Activated CD4-positive, alpha-beta T cell treated with anti-CD3 and anti-CD28 coated beads for 36 hours (primary cell): ENCODE measurements around the gene TCEANC2. TPM values are rescaled to one million over a fixed set of nuclear protein-coding genes. Genes with fewer than 3 reads are reported as not detected.
A peak's percentile ranks its signal among the peaks of the same experiment; 100 is the strongest.

ENCODE experiments used
- ATAC-seq: fragments of 200-7000 bp; cut with Tn5 transposase; one replicate; pipeline ENCODE4 v1.10.0; 2021; ENCODE audit warnings: mild to moderate bottlenecking, moderate library complexity
- CTCF ChIA-PET: fragments of 350-600 bp; sonication (Branson Sonifier 250); formaldehyde crosslinking; loops from one replicate; lab custom pipeline; 2021; ENCODE audit warnings: antibody characterized with exemption; lab: Charles Lee
- POLR2A ChIA-PET: fragments of 350-600 bp; sonication (Branson Sonifier 250); formaldehyde crosslinking; loops from one replicate; lab custom pipeline; 2021; ENCODE audit warnings: antibody characterized with exemption, inconsistent platforms; lab: Charles Lee
- DNase-seq: peaks from one replicate; pipeline ENCODE4 v3.0.0-alpha.2; 2020
- H3K27ac Mint-ChIP-seq: one replicate; pipeline ENCODE4 v1.8.0; 2021; ENCODE audit warnings: mixed read lengths
- H3K27me3 Mint-ChIP-seq: one replicate; pipeline ENCODE4 v1.8.0; 2021; ENCODE audit warnings: mixed read lengths
- H3K36me3 Mint-ChIP-seq: one replicate; pipeline ENCODE4 v1.8.0; 2021; ENCODE audit warnings: low read depth, mixed read lengths
- H3K4me1 Mint-ChIP-seq: one replicate; pipeline ENCODE4 v1.8.0; 2021; ENCODE audit warnings: mixed read lengths
- H3K4me3 Mint-ChIP-seq: one replicate; pipeline ENCODE4 v1.8.0; 2021; ENCODE audit warnings: mild to moderate bottlenecking, moderate library complexity, mixed read lengths
- H3K9me3 Mint-ChIP-seq: one replicate; pipeline ENCODE4 v1.8.0; 2021; ENCODE audit warnings: low read depth, mixed read lengths
- intact Hi-C, 2 experiments: fragments of 100-400 bp; cut with DNase I in 1 of 2; cut with micrococcal nuclease in 1 of 2; formaldehyde crosslinking; loops; one replicate each; pipeline versions ENCODE4 v1.14.2 to v1.15.1; 2022 to 2024; cut with DNase I, micrococcal nuclease
- total RNA-seq, 2 experiments: library from RNA; stranded (reverse); gene quantifications; one replicate each; pipeline ENCODE4 v1.2.3, GENCODE V29; 2021

Gene TCEANC2
- total RNA-seq, 2 experiments from 2014 or later = 14.0 to 14.2 TPM

DNA sequence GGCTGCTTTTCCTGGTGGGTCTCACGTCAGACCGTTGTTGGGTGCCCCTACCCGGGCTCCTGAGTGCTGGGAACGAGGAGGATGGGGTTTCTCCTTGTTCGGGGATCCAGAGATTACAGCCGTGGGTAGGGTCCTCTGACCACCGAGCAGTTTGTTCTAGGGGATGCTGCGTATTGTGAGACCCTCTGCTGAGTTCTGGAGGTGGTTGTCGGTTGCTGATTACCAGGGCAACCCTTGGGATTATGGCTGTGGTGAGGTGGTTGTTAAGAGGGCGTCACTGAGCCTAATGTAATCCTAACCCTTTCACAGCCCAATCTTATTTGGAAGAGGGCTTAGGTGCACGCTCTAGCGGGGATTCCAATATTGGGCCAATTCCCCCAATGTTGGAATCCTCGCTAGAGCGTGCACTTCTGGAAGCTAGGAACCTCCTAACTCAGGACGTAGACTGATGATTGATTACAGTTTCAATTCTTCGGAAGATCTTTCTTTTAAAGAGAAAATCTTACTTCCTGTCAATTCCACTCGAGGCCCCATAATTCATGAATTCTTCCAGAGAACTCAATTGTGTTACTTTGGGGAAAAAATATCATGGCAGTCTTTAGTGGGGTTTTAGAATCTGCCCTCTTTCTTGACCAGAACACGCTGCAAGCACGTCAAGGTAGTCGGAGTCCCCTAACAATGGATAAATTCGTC is 483 bp downstream of the TCEANC2 start:
- Mint-ChIP-seq H3K27me3 (no peaks in the 10 kb centered on the region), H3K4me3 (no peak overlapping the region), H3K4me1 (peaks cover 29% of the 10 kb centered on the region), H3K36me3 (peaks cover 25% of the 10 kb centered on the region), H3K27ac (no peak overlapping the region), H3K9me3 (no peaks in the 10 kb centered on the region)
- DNase-seq = no peak
- POLR2A ChIA-PET = interaction anchor here (1.0 to 1.6 kb wide), 2 partner anchors 108 to 662 kb away, joined by 3 to 9 read pairs; partner anchors contain the start of gene IFT25
- CTCF ChIA-PET = interaction anchor here (0.6 to 1.2 kb wide), 4 partner anchors 9 to 193 kb away, joined by 3 to 4 read pairs (median 4); no protein-coding TSS in a partner anchor
- intact Hi-C loops = loop anchor here (1.0 to 10.0 kb wide), 19 partner anchors 108 to 1650 kb away; partner anchors contain the start of genes CYB5RL (in 2 of the 2), LRRC42 (in 2 of the 2), MRPL37 (in 2 of the 2) and NDC1 (in 2 of the 2)
- no peak for ATAC-seq

DNA sequence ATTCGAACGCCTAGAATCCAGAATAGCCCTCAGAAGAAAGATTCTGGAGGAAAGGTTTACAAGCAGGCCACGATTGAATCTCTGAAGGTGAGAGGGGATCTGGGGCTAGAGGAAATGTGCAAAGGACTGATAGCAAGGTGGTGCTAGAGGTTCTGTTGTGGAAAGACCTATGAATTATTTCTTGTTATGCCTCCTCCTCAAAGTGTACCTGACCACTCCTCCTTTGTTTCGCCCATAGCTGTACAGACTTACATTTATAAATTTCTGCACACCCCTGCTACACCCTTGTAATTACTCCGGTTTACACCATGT is 986 bp downstream of the TCEANC2 start:
- H3K9me3 Mint-ChIP-seq = no peaks in the 10 kb centered on the region
- H3K27me3 Mint-ChIP-seq = no peaks in the 10 kb centered on the region
- no peak for ATAC-seq
- intact Hi-C loops = loop anchor here (5.0 to 10.0 kb wide), 2 partner anchors 433 to 830 kb away; partner anchors contain the start of gene CZIB (in 1 of the 2)
- no peak overlapping the region for H3K27ac Mint-ChIP-seq
- H3K4me1 Mint-ChIP-seq = peaks cover 27% of the 10 kb centered on the region
- H3K36me3 Mint-ChIP-seq = peaks cover 27% of the 10 kb centered on the region
- CTCF ChIA-PET = interaction anchor here (1.1 to 1.2 kb wide), 3 partner anchors 9 to 194 kb away, joined by 3 to 4 read pairs (median 3); no protein-coding TSS in a partner anchor
- POLR2A ChIA-PET = interaction anchor here (1.0 kb wide), 1 partner anchor 662 kb away, joined by 3 read pairs; no protein-coding TSS in a partner anchor
- DNase-seq = no peak
- no peak overlapping the region for H3K4me3 Mint-ChIP-seq

DNA sequence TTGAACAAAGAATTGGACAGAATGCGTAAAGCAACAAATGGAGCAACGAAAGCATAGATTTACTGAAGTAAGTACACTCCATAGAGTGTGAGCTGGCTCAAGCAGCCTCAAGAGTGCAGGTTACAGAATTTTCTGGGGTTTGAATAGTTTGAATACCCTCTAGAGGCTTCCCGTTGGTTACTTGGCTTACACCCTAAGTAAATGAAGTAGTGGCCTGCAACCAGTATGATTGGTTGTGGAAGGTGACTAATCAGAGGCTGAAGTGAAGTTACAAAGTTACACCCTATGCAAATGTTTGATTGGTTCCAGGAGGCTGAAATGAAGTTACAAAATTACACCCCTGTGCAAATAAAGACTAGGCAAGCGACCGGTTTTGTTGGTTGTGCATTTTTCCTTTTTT is 10.9 kb downstream of the TCEANC2 start:
- POLR2A ChIA-PET = no interaction called here
- H3K4me1 Mint-ChIP-seq = no peaks in the 10 kb centered on the region
- H3K9me3 Mint-ChIP-seq = no peaks in the 10 kb centered on the region
- intact Hi-C loops = no loop called here
- no peak overlapping the region for H3K27ac Mint-ChIP-seq
- DNase-seq (no peak), ATAC-seq (no peak)
- no peak overlapping the region for H3K4me3 Mint-ChIP-seq
- H3K36me3 Mint-ChIP-seq = peaks cover 7% of the 10 kb centered on the region
- H3K27me3 Mint-ChIP-seq = no peaks in the 10 kb centered on the region
- CTCF ChIA-PET = interaction anchor here (1.3 kb wide), 1 partner anchor 13 kb away, joined by 3 read pairs; no protein-coding TSS in a partner anchor

DNA sequence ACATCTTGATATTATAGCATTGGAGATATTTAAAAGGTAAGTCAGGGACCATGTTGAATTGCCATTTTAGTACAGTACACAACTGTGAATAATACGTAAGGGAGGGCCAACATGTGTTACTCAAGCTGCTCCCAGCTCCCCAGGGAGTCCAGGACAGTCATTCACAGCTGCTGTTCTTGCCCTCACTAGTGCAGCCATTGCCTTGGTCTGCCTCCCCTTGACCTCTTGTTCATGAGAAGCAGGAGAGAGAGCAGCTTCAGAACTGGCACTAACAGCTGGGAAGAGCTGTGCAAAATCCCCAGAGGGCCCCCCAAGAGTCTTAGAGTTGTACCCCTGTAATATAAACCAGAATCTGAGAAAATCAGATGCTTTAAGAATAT is 16.4 kb downstream of the TCEANC2 start:
- Mint-ChIP-seq H3K4me3 (no peak overlapping the region), H3K36me3 (peaks cover 12% of the 10 kb centered on the region), H3K27me3 (no peaks in the 10 kb centered on the region), H3K4me1 (no peaks in the 10 kb centered on the region), H3K9me3 (no peaks in the 10 kb centered on the region), H3K27ac (no peak overlapping the region)
- DNase-seq = no peak
- ATAC-seq = peak; percentile 16
- POLR2A ChIA-PET = interaction anchor here (0.6 kb wide), 1 partner anchor 121 kb away, joined by 3 read pairs; no protein-coding TSS in a partner anchor
- CTCF ChIA-PET = interaction anchor here (0.7 to 2.5 kb wide), 4 partner anchors 9 to 419 kb away, joined by 3 to 12 read pairs (median 4); no protein-coding TSS in a partner anchor
- intact Hi-C loops = loop anchor here (1.0 to 2.0 kb wide), 3 partner anchors 419 to 741 kb away; no protein-coding TSS in a partner anchor

DNA sequence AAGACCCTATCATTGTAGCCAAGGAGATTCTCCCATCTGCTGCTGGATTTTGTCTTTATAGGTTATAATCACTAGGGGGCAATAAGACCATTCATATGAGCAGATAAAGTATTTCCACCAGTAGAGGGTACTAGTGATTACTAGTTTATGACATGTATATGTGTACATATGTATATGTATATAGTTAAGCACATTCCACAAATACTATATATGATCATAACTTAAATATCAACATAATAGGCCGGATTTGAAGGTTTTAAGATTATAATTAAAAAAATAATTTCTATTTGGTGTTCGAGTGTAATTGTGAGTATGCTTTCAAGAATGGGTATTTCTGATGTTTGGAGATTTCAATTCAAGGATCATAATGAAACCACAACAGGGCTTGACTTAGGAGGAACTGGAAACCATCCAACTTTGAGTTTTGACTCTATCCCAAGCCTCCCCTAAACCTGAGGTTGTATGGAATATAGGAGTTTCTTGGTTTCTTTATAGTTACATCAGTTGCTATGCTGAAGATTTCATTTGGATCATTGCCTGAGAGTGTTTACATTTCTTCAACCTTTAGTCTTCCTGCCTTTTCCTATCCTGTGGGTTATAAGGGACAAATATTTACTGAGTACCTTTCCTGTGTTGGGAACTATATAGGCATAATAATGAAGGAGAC is 16.9 kb downstream of the TCEANC2 start:
- H3K36me3 Mint-ChIP-seq = peaks cover 10% of the 10 kb centered on the region
- CTCF ChIA-PET = interaction anchor here (0.8 to 2.5 kb wide), 3 partner anchors 10 to 44 kb away, joined by 3 to 12 read pairs (median 6); no protein-coding TSS in a partner anchor
- no peaks in the 10 kb centered on the region for H3K27me3 Mint-ChIP-seq
- no peak overlapping the region for H3K4me3 Mint-ChIP-seq
- ATAC-seq (peak; percentile 97), DNase-seq (no peak)
- no peaks in the 10 kb centered on the region for H3K9me3 Mint-ChIP-seq
- intact Hi-C loops = loop anchor here (1.0 to 2.0 kb wide), 3 partner anchors 418 to 740 kb away; no protein-coding TSS in a partner anchor
- POLR2A ChIA-PET = no interaction called here
- H3K4me1 Mint-ChIP-seq = no peaks in the 10 kb centered on the region
- H3K27ac Mint-ChIP-seq = no peak overlapping the region

DNA sequence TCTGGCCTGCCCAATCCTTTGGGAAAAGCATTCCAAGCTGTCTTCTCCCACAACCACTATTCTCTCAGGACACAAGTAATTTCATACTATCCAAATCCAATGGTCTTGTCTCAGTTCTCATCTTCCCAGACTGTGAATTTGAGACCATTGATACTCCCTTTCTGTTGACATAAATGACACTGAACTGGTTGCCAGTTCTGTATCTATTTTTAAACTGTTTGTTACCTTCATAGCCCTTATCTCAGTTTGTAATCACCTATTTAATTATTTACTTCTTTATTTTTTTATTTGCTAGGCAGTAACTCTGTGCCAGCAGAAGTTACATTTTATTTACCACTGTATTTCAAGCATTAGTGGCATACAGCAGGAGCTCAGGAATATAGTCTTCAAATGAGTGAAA is 24.0 kb downstream of the TCEANC2 start:
- no peaks in the 10 kb centered on the region for H3K36me3 Mint-ChIP-seq
- intact Hi-C loops = no loop called here
- H3K9me3 Mint-ChIP-seq = no peaks in the 10 kb centered on the region
- no peak for DNase-seq
- no peak overlapping the region for H3K27ac Mint-ChIP-seq
- no peaks in the 10 kb centered on the region for H3K27me3 Mint-ChIP-seq
- no peak for ATAC-seq
- peaks cover 7% of the 10 kb centered on the region for H3K4me1 Mint-ChIP-seq
- H3K4me3 Mint-ChIP-seq = no peak overlapping the region
- ChIA-PET POLR2A (no interaction called here), CTCF (interaction anchor here (1.2 to 1.5 kb wide), 3 partner anchors 13 to 44 kb away, joined by 3 to 4 read pairs (median 3); no protein-coding TSS in a partner anchor)

DNA sequence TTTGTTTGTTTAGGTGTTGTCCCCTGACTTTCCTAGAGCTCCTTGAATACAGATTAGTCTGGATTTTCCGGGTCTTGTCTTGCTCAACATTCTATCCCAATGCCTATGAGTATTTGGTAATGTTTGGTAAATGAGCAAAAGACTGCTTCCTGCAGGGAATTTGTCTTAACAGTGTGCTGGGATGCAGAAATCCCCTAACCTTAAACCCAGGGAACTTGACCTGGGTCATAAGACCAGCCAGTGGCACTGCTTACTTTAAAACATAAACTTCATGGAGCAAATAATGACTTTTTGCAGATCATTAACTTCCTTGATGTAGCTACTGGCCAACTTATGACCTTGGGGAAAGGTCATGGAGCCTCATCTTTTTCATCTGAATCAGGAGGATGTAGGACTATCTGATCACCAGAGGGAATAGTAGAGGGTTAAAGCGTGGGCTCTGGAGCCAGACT is 27.2 kb downstream of the TCEANC2 start:
- ChIA-PET CTCF (interaction anchor here (0.6 to 3.7 kb wide), 7 partner anchors 9 to 220 kb away, joined by 3 to 34 read pairs (median 3); no protein-coding TSS in a partner anchor), POLR2A (no interaction called here)
- DNase-seq (no peak), ATAC-seq (no peak)
- no peaks in the 10 kb centered on the region for H3K9me3 Mint-ChIP-seq
- no peak overlapping the region for H3K4me3 Mint-ChIP-seq
- no peaks in the 10 kb centered on the region for H3K27me3 Mint-ChIP-seq
- no peaks in the 10 kb centered on the region for H3K36me3 Mint-ChIP-seq
- no peak overlapping the region for H3K27ac Mint-ChIP-seq
- intact Hi-C loops = loop anchor here in 1 of 2 experiments (1.0 kb wide), 1 partner anchor 219 kb away; no protein-coding TSS in a partner anchor
- peaks cover 7% of the 10 kb centered on the region for H3K4me1 Mint-ChIP-seq

DNA sequence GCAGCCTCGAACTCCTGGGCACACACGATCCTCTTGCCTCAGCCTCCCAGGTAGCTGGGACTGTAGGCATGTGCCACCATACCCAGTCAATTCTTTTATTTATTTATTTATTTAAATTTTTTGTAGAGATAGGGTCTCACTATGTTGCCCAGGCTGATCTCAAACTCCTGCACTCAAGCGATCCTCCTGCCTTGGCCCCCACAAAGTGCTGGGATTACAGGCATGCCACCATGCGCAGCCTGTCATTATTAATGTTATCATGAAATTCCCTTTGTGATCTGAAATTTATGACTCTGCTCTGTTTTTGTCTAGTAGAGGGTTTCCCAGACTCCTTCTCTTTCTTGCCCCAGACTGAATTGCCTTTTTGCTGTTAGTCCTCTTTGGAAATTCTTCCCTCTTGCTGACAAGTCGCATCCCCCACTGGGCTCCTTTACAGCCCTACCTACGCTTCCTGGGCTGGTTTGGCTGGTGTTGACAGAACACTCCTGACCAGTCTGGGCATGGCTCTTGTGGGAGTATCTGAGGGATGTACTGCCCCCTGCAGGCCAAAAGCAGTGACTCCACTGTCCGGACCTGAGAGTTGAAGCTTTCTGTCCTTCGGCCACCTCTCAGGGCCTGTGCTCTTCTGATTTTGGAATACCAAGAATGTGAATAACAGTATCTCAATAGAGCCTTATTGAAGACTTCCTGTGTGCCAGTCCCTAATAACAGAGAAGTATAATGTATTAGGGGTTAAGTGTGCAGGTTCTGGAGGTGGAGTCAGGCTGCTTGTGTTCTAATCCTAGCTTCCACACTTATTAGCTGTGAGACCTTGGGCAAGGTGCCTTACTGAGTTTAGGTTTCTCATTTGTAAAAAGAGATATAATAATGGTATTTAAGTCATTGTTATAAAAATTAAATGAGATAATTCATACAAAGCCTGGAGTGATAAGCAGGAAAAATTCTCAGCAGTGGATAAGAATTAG is 28.2 kb downstream of the TCEANC2 start:
- peak; percentile 81 for DNase-seq
- intact Hi-C loops = loop anchor here in 1 of 2 experiments (1.0 kb wide), 1 partner anchor 220 kb away; no protein-coding TSS in a partner anchor
- POLR2A ChIA-PET = interaction anchor here (0.6 kb wide), 1 partner anchor 495 kb away, joined by 4 read pairs; no protein-coding TSS in a partner anchor
- H3K27me3 Mint-ChIP-seq = no peaks in the 10 kb centered on the region
- ATAC-seq = peak; percentile 96
- H3K9me3 Mint-ChIP-seq = no peaks in the 10 kb centered on the region
- H3K4me3 Mint-ChIP-seq = no peak overlapping the region
- H3K27ac Mint-ChIP-seq = no peak overlapping the region
- no peaks in the 10 kb centered on the region for H3K36me3 Mint-ChIP-seq
- peaks cover 7% of the 10 kb centered on the region for H3K4me1 Mint-ChIP-seq
- CTCF ChIA-PET = interaction anchor here (0.6 to 3.7 kb wide), 20 partner anchors 8 to 399 kb away, joined by 3 to 34 read pairs (median 3); partner anchors contain the start of gene TMEM59

DNA sequence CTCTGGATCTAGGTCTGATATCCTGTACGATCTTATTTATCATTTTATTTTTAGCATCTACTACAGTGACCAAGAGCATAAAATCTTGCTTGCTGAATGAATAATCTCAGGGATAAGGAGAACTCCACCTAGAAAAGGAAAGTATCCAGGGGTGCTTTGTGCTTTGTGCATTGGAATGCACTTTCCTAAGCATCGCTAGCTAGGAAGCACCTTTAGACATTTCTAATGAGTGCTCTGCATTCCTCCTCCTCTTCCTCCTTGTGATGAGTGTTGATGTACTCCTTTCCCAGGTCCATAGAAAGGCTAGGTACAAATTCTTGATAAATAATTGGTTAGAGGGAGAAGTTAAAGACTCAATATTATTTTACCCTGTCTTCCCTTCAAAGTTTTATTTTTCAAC is 31.4 kb downstream of the TCEANC2 start:
- no peaks in the 10 kb centered on the region for H3K4me1 Mint-ChIP-seq
- no peaks in the 10 kb centered on the region for H3K9me3 Mint-ChIP-seq
- DNase-seq (no peak), ATAC-seq (no peak)
- no peaks in the 10 kb centered on the region for H3K36me3 Mint-ChIP-seq
- ChIA-PET CTCF (interaction anchor here (0.7 to 1.3 kb wide), 3 partner anchors 10 to 632 kb away, joined by 3 to 5 read pairs (median 3); no protein-coding TSS in a partner anchor), POLR2A (no interaction called here)
- H3K4me3 Mint-ChIP-seq = no peak overlapping the region
- no peaks in the 10 kb centered on the region for H3K27me3 Mint-ChIP-seq
- no peak overlapping the region for H3K27ac Mint-ChIP-seq
- intact Hi-C loops = no loop called here

DNA sequence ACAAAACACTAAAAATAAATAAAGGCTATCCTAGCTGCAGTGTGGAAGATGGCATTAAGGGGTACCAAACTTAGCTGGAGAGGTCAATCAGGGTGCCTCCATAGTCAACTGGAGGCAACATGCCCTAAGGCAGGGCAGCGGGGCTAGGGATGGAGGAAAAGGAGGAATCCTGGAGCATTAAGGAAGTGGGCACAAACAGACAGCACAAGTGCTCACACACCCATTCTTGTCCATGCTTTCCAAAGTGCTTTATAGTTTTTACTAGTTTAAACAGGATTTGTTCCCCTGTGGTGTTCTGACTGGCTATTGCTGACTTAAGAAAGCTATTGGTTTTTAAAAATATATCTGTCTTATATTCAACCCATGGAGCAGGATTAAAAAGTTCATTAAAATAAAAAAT is 33.3 kb downstream of the TCEANC2 start:
- no peaks in the 10 kb centered on the region for H3K4me1 Mint-ChIP-seq
- CTCF ChIA-PET = interaction anchor here (0.6 to 1.8 kb wide), 4 partner anchors 11 to 577 kb away, joined by 3 to 5 read pairs (median 4); no protein-coding TSS in a partner anchor
- peaks cover 1% of the 10 kb centered on the region for H3K36me3 Mint-ChIP-seq
- no peak overlapping the region for H3K4me3 Mint-ChIP-seq
- no peaks in the 10 kb centered on the region for H3K27me3 Mint-ChIP-seq
- intact Hi-C loops = no loop called here
- ATAC-seq (no peak), DNase-seq (no peak)
- POLR2A ChIA-PET = no interaction called here
- H3K27ac Mint-ChIP-seq = no peak overlapping the region
- no peaks in the 10 kb centered on the region for H3K9me3 Mint-ChIP-seq
